ENCODE measurements around the gene ADAMTS17.

The ADAMTS17 gene

DNA sequence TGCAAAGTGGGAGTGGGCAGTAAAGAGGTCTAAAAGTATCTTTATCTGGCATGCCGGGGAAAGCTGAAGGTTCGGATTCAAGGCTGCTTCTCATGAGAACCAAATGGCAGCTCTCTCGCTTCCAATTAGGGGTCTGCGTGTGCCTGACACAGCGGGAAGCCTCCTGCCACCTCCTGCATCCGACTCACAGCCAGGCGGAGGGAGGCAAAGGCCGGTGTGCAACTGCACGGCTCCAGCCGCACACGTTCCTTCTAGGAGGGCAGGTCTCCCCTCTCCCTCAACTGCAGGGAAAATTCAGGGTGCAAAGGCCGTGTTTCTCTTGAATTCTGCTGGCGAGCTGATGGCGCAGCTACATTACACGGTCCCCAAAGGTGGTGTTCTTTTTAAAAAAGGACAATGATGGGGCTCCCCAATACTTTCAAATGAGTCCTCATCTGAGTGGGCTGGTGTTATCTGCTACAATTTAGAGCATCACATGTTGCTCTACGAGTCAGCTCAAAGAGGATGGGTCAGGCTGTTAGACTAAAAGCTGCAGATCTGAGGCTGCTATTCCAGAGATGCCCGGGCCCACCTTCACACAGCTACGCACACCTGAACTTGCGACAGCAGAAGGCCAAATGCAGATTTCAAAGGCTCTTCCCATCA, 226.6 kb downstream of the ADAMTS17 start:
- H3K9me3 ChIP-seq = peaks cover 17% of the 10 kb centered on the region
- H3K9ac ChIP-seq = peak overlapping the region; percentile 80
- no peaks in the 10 kb centered on the region for H3K36me3 ChIP-seq
- no peak for TF ChIP-seq Cebpa-rat (IDR thresholded peaks at IDR 0.05)
- H3K27ac ChIP-seq = peak overlapping the region; percentile 98
- H3K4me3 ChIP-seq = no peak overlapping the region
- no peaks in the 10 kb centered on the region for H3K27me3 ChIP-seq
- peak overlapping the region; percentile 84 for H3K4me2 ChIP-seq
- H3K4me1 ChIP-seq = peaks cover 100% of the 10 kb centered on the region
- H4K20me1 ChIP-seq = no peaks in the 10 kb centered on the region

DNA sequence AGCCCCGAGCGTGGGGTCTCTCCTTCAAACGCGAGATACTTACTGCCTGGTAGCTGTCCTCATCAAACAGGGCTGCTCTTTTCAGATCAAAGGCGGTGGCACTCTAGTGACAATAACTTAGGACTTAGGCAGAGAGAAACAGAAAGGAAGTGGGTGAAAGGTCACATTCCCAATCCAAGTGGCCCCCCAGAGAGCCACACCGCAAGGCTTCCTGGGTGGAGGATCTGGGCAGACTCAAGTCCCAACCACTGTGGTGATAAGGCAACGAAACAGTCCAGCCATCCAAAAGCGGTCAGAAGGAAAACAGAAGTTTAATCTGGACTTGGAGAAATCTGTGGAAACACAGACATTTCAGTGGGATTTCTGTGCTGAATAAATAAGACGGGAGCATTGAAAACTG, 227.2 kb downstream of the ADAMTS17 start:
- H3K4me3 ChIP-seq = peak overlapping the region; percentile 35
- peak overlapping the region; percentile 80 for H3K9ac ChIP-seq
- H3K4me2 ChIP-seq = peak overlapping the region; percentile 84
- no peaks in the 10 kb centered on the region for H3K36me3 ChIP-seq
- peaks cover 11% of the 10 kb centered on the region for H3K9me3 ChIP-seq
- H4K20me1 ChIP-seq = no peaks in the 10 kb centered on the region
- peaks cover 98% of the 10 kb centered on the region for H3K4me1 ChIP-seq
- H3K27me3 ChIP-seq = no peaks in the 10 kb centered on the region
- peak overlapping the region; percentile 98 for H3K27ac ChIP-seq
- TF ChIP-seq Cebpa-rat (IDR thresholded peaks at IDR 0.05) = no peak

DNA sequence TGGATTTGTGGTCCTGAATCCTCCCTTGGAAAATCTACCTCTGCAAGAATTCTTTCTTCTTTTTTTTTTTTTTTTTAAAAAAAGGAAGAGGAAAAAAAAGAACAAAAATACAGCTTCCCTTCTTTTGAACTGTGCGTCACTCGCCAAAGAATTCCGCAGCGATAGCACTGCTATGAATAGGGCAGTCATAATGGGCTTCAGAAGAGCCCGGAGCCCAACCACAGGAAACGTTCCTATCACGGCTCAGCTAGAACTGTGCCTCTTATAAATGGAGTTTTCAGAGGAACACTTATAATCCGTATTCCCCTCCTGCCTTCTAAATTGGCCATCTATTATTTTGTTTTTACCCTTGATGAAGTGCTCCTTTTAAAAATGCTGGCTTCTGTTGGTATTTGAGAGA, 227.7 kb downstream of the ADAMTS17 start:
- TF ChIP-seq Cebpa-rat (IDR thresholded peaks at IDR 0.05) = no peak
- H4K20me1 ChIP-seq = no peaks in the 10 kb centered on the region
- H3K27ac ChIP-seq = peak overlapping the region; percentile 98
- H3K36me3 ChIP-seq = no peaks in the 10 kb centered on the region
- H3K27me3 ChIP-seq = no peaks in the 10 kb centered on the region
- H3K9me3 ChIP-seq = peaks cover 7% of the 10 kb centered on the region
- peaks cover 98% of the 10 kb centered on the region for H3K4me1 ChIP-seq
- peak overlapping the region; percentile 35 for H3K4me3 ChIP-seq
- H3K4me2 ChIP-seq = peak overlapping the region; percentile 84
- H3K9ac ChIP-seq = peak overlapping the region; percentile 80

DNA sequence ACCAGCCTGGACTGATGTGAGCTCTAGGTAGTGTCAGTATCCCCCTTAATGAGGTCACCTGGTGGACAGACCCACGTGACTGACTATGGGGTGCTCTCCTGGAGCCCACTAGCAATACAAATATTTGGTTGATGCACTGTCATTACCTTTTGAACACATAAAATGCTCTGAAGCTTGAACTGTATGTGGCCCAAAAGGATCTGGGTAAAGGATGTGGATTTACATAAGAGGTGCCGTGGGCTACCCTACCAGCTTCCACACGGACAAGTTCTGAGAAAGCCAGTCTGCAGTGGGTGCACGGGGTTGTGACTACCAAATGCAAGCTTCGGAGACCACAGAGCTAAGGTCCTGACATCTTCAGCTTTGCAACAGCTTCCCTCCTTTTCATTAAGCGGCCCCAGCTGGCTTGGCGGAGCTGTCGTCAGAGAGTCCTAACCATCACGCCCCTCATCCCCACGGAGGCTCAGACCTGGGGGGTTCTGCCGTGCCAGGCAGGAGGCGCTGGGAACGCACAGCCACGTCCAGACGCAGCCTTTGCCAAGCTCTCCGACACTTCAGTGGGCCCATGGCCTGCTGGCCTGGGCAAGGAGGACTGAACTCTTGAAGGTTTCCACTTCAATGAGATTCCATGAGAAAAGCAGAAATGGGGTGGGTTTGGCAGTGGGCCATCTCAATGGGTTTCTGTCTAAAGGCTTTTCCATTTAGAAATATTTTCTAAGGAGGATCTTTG, 228.3 kb downstream of the ADAMTS17 start:
- H3K9ac ChIP-seq = peak overlapping the region; percentile 80
- no peaks in the 10 kb centered on the region for H4K20me1 ChIP-seq
- peak overlapping the region; percentile 35; the same call in 1 of the 2 replicates for H3K4me3 ChIP-seq
- peaks cover 96% of the 10 kb centered on the region for H3K4me1 ChIP-seq
- no peaks in the 10 kb centered on the region for H3K36me3 ChIP-seq
- peak overlapping the region; percentile 98 for H3K27ac ChIP-seq
- peak overlapping the region; percentile 84 for H3K4me2 ChIP-seq
- peaks cover under 1% of the 10 kb centered on the region; the same call in 1 of the 2 replicates for H3K9me3 ChIP-seq
- H3K27me3 ChIP-seq = no peaks in the 10 kb centered on the region
- no peak for TF ChIP-seq Cebpa-rat (IDR thresholded peaks at IDR 0.05)

DNA sequence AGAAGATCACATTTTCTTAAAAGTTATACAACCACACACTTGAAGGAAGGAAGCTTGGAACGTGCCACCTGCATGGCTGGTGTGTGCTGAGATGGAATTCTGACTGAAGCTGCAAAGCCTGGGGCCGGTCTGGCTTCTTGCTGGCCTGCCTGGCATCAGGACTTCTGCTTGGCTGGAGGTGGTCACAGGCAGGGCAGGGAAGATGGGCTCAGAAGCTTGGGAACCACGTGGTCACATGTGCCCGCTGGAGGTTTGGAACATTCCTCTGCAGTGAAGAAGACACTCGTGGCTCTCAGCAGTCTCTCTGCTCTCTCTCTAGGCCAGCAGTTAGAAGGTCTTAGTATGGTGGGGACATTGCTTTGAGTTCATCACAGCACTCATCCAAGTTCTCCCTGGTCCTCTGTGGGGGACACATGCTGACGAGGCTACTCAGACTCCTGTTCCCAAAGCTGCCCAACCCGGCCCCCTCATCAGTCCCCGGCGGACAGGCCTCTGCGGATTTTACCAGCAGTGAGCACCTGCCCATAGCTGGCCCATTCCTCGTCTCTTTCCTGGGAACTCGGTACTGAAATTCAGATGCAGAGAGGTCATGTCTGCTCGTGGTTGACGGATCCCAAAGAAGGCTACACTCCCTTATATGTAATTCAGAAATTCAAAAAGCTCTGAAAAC, 229.0 kb downstream of the ADAMTS17 start:
- H3K36me3 ChIP-seq = no peaks in the 10 kb centered on the region
- H3K27ac ChIP-seq = peak overlapping the region; percentile 98
- no peak for TF ChIP-seq Cebpa-rat (IDR thresholded peaks at IDR 0.05)
- H4K20me1 ChIP-seq = no peaks in the 10 kb centered on the region
- H3K4me1 ChIP-seq = peaks cover 89% of the 10 kb centered on the region
- H3K4me3 ChIP-seq = no peak overlapping the region
- H3K9ac ChIP-seq = peak overlapping the region; percentile 80
- H3K27me3 ChIP-seq = no peaks in the 10 kb centered on the region
- no peaks in the 10 kb centered on the region; the same call in 1 of the 2 replicates for H3K9me3 ChIP-seq
- H3K4me2 ChIP-seq = peak overlapping the region; percentile 84

DNA sequence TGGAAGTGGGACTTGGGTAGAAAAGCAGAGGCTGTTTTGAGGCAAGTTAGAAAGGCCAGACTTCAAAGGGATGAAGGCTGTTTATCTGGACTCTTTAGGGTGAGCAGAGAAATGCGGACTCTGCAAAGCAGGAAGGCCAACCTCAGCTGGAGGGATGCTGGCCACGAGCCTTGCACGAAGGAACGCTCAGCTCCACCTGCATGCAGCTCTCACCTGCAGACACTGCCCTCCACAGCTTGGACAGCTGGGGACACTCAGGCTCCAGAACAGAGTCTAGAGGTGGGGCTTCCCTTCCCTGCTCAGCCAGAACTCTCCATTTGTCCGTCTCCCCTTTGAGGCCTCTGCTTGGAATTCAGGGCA, 229.7 kb downstream of the ADAMTS17 start:
- no peaks in the 10 kb centered on the region for H4K20me1 ChIP-seq
- H3K27me3 ChIP-seq = no peaks in the 10 kb centered on the region
- H3K9ac ChIP-seq = peak overlapping the region; percentile 80
- H3K4me1 ChIP-seq = peaks cover 81% of the 10 kb centered on the region
- no peaks in the 10 kb centered on the region; the same call in 1 of the 2 replicates for H3K9me3 ChIP-seq
- no peaks in the 10 kb centered on the region for H3K36me3 ChIP-seq
- H3K4me3 ChIP-seq = peak overlapping the region; percentile 19; the same call in 1 of the 2 replicates
- no peak for TF ChIP-seq Cebpa-rat (IDR thresholded peaks at IDR 0.05)
- H3K27ac ChIP-seq = peak overlapping the region; percentile 98
- peak overlapping the region; percentile 84 for H3K4me2 ChIP-seq

DNA sequence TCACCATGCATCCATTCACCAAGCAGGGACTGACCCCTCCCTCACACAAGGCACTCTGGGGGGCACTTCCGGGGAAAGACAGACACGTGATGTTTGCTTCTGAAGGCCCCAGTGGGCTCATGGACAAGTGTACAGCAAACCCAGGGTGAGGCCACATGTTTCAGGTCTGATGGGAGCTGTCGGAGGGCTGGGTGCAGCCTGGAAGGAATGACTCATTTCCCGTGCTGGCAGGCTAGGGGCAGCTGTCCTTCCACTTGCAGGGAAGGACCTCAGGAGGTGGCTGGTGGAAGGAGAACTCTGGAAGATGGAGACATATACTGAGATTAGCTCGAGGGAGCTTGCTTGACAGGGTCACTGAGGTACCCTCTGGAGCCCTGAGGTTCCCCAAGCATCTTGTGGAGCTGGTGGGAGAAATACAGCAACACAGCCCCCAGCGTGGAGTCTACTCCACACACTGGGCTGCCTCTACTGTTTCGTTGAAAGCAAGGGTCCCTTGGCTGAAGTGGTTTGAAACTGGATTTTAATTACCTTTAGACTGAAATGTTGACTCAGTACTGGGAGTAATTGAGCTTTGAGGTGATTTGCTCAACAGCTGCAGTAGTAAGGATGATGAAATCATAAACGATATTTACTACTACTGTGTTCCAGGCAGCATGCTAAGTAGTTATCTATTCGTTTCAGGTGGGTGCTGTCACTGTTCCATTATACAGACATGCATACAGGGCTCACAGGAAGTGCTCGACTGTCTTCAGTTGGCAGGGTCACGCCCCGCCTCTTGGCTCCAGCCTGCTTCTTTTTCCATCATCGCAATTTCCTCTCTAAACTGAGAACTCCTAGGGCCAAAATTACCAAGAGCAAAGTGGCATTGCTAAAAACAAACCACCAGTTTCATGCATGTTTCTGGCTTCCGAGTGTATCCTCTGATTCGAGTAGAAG, 230.4 kb downstream of the ADAMTS17 start:
- peak overlapping the region; percentile 84 for H3K4me2 ChIP-seq
- no peaks in the 10 kb centered on the region for H4K20me1 ChIP-seq
- no peaks in the 10 kb centered on the region; the same call in 1 of the 2 replicates for H3K9me3 ChIP-seq
- no peak for TF ChIP-seq Cebpa-rat (IDR thresholded peaks at IDR 0.05)
- no peaks in the 10 kb centered on the region for H3K36me3 ChIP-seq
- H3K4me3 ChIP-seq = peak overlapping the region; percentile 19; the same call in 1 of the 2 replicates
- peaks cover 75% of the 10 kb centered on the region for H3K4me1 ChIP-seq
- H3K9ac ChIP-seq = peak overlapping the region; percentile 80
- H3K27ac ChIP-seq = peak overlapping the region; percentile 98
- H3K27me3 ChIP-seq = no peaks in the 10 kb centered on the region

DNA sequence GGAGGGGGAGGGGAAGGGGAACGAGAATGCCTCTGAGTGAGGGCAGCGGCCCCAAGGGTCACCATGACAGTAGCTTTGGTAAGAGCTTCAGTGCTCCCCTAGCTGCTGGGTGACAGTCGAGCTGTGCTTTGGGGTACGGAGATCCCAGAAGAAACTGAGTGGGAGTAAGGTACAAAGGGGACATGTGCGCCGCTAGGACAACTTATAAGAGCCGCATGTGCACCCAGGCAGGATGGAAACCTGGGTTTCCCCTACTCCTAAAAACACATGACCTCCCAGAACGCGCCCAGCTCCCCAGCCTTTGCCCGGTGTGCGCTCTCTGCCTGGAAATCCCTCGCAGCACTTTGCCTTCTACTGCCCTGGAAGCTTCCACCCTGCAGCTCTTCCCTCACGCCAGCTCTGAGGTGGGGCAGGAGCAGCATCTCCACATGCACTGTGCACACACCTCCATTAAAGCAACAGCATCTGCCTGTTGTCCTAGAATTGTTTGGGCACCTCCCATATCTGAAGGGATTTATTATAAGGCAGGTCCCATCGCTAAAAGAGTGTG, 232.2 kb downstream of the ADAMTS17 start:
- TF ChIP-seq Cebpa-rat (IDR thresholded peaks at IDR 0.05) = no peak
- H3K4me1 ChIP-seq = peaks cover 57% of the 10 kb centered on the region
- H4K20me1 ChIP-seq = no peaks in the 10 kb centered on the region
- no peaks in the 10 kb centered on the region for H3K36me3 ChIP-seq
- H3K27ac ChIP-seq = peak overlapping the region; percentile 60; the same call in 1 of the 2 replicates
- peak overlapping the region; percentile 30 for H3K4me2 ChIP-seq
- no peaks in the 10 kb centered on the region; the same call in 1 of the 2 replicates for H3K9me3 ChIP-seq
- H3K9ac ChIP-seq = no peak overlapping the region
- no peaks in the 10 kb centered on the region for H3K27me3 ChIP-seq
- no peak overlapping the region for H3K4me3 ChIP-seq

DNA sequence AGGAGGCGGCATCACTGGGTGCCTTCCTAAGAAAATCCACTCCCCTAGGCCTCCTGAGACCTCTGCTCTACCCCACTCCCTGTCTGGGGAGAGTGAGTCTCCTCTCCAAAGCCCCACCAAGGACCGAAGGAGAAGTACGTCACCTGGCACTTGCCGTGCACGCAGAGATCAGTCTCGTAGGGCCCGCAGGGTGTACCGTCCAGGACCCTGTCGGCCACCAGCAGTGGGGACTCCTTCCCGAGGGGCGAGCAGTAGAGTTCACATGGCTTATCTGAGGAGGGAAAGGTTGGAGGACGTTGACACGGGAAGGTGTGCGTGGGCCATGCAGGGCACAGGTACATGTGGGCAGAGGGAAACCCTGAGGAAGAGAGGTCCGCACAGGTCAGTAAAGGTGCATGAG, 232.9 kb downstream of the ADAMTS17 start:
- Histone ChIP-seq H3K36me3 (no peaks in the 10 kb centered on the region), H3K9me3 (no peaks in the 10 kb centered on the region; the same call in 1 of the 2 replicates), H3K9ac (no peak overlapping the region), H3K4me2 (peak overlapping the region; percentile 30; the same call in 1 of the 2 replicates), H3K27ac (peak overlapping the region; percentile 60; the same call in 1 of the 2 replicates), H3K4me1 (peaks cover 50% of the 10 kb centered on the region), H3K4me3 (no peak overlapping the region), H4K20me1 (no peaks in the 10 kb centered on the region), H3K27me3 (no peaks in the 10 kb centered on the region)
- TF ChIP-seq Cebpa-rat (IDR thresholded peaks at IDR 0.05) = no peak

Measured in BLaER1 (cell line).